Epithelial cell of esophagus (primary cell): ENCODE measurements around the gene RGS6.

Source experiments
- DNase-seq: peaks from one replicate; pipeline ENCODE4 v3.0.0; 2010; ENCODE audit warnings: low read depth
- H3K4me3 ChIP-seq: 2 replicates; pipeline ENCODE4 v1.5.1; 2011; ENCODE audit warnings: mild to moderate bottlenecking, low read length, control low read depth
- CTCF ChIP-seq: IDR thresholded peaks from 2 replicates; pipeline ENCODE4 v1.5.1; 2011; ENCODE audit warnings: low read depth, mild to moderate bottlenecking, low read length, control low read depth, inconsistent platforms; ENCODE audit not compliant: insufficient read depth; ENCODE audit errors: missing control alignments

The RGS6 gene

GRCh38 chr14:72063761-72064282 is 131.6 kb downstream of the RGS6 start:
- H3K4me3 ChIP-seq: no peak overlapping the region
- no peak for TF ChIP-seq CTCF
- no peak for DNase-seq

DNA sequence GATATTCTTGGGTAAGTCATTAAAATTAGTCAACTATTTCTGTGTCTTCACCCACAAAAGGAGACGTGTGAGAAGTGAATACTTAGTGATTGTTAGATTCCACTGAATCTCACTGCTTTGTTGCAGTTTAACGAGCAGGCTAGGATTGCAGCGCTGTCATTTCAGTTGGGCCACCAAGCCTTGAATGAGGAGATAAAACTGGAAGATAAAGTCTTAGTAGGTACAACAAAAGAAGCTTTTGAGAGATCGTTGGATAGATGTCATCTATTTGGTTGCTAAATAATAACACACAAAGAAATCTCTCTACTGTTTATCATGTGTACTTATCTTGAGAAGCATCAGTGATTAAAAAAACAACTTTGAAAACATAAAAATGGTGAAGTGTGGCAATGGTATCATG is 132.3 kb downstream of the RGS6 start:
- DNase-seq: no peak
- no peak overlapping the region for H3K4me3 ChIP-seq
- TF ChIP-seq CTCF: no peak

DNA sequence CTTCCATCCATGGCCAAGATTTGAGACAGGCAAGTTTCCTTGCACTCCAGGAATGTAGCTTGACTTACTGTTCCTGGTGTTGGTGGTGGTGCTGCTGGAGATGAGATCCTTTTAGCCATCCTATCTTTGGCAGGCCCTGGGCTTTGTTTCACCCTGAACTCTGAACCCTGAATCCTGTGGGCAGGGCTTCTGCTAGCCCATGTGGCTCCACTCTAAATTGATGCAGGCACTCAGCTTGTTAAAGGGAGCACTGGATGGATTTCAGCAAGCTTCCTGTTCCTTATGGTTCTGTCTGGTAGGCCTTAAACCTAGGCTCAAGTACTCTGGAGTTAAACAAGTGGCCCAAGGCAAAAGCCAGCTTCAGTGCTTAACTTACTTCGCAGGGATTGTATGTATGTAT is 138.2 kb downstream of the RGS6 start:
- no peak for TF ChIP-seq CTCF
- DNase-seq: no peak
- H3K4me3 ChIP-seq: no peak overlapping the region

GRCh38 chr14:72075649-72076334 is 143.6 kb downstream of the RGS6 start:
- TF ChIP-seq CTCF: no peak
- no peak overlapping the region for H3K4me3 ChIP-seq
- DNase-seq: no peak

GRCh38 chr14:72081137-72081536 is 148.9 kb downstream of the RGS6 start:
- no peak for DNase-seq
- no peak overlapping the region for H3K4me3 ChIP-seq
- no peak for TF ChIP-seq CTCF

DNA sequence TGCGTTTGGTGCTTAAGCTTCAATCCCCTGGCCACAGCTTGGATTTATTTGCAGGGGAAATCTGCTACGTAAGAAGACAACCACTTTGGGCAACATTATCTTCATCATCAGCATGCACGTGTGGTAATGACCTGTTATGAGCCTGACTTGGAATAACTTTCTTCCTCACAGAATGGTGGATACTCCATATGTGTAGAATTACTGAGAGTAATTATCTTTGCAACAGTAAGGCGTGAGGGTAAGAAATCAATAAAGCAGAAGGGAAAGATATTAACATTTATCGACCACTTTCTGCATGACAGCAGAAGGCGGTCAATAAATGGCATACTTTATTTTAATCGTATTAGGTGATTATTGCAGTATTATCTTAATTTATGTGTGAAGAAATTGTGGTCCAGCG is 152.7 kb downstream of the RGS6 start:
- no peak overlapping the region for H3K4me3 ChIP-seq
- no peak for TF ChIP-seq CTCF
- no peak for DNase-seq

DNA sequence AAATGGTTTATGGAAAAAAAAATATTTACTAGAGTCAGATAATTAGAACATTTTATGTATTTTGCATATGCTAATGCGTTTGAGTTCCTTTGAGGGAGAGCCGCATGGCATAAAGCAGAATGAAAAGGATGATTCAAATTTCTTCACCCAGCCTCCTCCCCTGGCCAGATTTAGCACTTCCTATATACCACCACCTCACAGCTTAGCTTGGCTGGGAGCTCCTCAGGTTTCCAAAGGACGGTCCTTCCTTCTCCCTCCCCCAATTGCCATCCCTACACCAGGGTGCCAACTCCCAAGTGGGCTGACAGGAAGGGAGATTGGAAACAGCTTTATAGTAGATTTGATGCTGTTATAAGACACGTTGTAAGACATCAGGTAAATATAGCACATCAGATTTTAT is 157.4 kb downstream of the RGS6 start:
- H3K4me3 ChIP-seq: no peak overlapping the region
- no peak for DNase-seq
- TF ChIP-seq CTCF: no peak
